HG02840 (cell line): Measurements from ENCODE around the gene SLC4A11.
"Not testable (repeated sequence)": the region's sequence is repeated elsewhere in the genome, so short reads cannot be mapped to it uniquely, and the experiment has no call there.

ENCODE experiments used
- ATAC-seq: cut with Tn5 transposase; IDR thresholded peaks from one replicate; pipeline ENCODE4 v1.9.1; 2021; ENCODE audit warnings: mild to moderate bottlenecking, moderate library complexity, moderate number of reproducible peaks; ENCODE audit not compliant: unreplicated experiment, low FRiP score

Gene SLC4A11

GRCh38 chr20:3204124-3204794 lies 34.7 kb downstream of the SLC4A11 start, which contains the start of gene DDRGK1:
Gene DDRGK1 (minus strand): TSS chr20:3204682. CDS start chr20:3204627, 55 bp downstream.
- peak; percentile 86 for ATAC-seq

- peak; percentile 10 for ATAC-seq
Observed at GRCh38 chr20:3203315-3204123, 35.5 kb downstream of the SLC4A11 start.

GRCh38 chr20:3202965-3203314 lies 36.0 kb downstream of the SLC4A11 start:
- no peak for ATAC-seq

GRCh38 chr20:3199976-3200755 lies 38.8 kb downstream of the SLC4A11 start:
- no peak for ATAC-seq

GRCh38 chr20:3199206-3199605 lies 39.8 kb downstream of the SLC4A11 start:
- no peak for ATAC-seq

- no peak for ATAC-seq
Observed at GRCh38 chr20:3195590-3196237, 43.3 kb downstream of the SLC4A11 start.

GRCh38 chr20:3194617-3195280 lies 44.2 kb downstream of the SLC4A11 start:
- no peak for ATAC-seq

- ATAC-seq: no peak
Observed at GRCh38 chr20:3193806-3194616, 45.0 kb downstream of the SLC4A11 start.

- ATAC-seq: no peak
Observed at GRCh38 chr20:3192226-3193015, 46.6 kb downstream of the SLC4A11 start.

- no peak for ATAC-seq
Observed at GRCh38 chr20:3190681-3191111, 48.3 kb downstream of the SLC4A11 start.

- ATAC-seq: no peak
Observed at GRCh38 chr20:3189561-3190131, 49.3 kb downstream of the SLC4A11 start.

GRCh38 chr20:3188823-3189413 lies 50.1 kb downstream of the SLC4A11 start:
- ATAC-seq: no peak

- ATAC-seq: not testable (repeated sequence)
Observed at GRCh38 chr20:3187861-3188260, 51.1 kb downstream of the SLC4A11 start.

- ATAC-seq: no peak
Observed at GRCh38 chr20:3183896-3184612, 54.9 kb downstream of the SLC4A11 start.

- ATAC-seq: not testable (repeated sequence)
Observed at GRCh38 chr20:3182429-3182828, 56.6 kb downstream of the SLC4A11 start.

GRCh38 chr20:3181270-3181669 lies 57.7 kb downstream of the SLC4A11 start:
- ATAC-seq: no peak

GRCh38 chr20:3180319-3180718 lies 58.7 kb downstream of the SLC4A11 start:
- no peak for ATAC-seq
